HG03095 (cell line): ENCODE data around the gene GTPBP4.
"Not testable (repeated sequence)": the region's sequence is repeated elsewhere in the genome, so short reads cannot be mapped to it uniquely, and the experiment has no call there.

Experiments used
- ATAC-seq: cut with Tn5 transposase; IDR thresholded peaks from one replicate; pipeline ENCODE4 v1.9.1; 2021; ENCODE audit warnings: moderate library complexity; ENCODE audit not compliant: unreplicated experiment

The GTPBP4 gene

DNA sequence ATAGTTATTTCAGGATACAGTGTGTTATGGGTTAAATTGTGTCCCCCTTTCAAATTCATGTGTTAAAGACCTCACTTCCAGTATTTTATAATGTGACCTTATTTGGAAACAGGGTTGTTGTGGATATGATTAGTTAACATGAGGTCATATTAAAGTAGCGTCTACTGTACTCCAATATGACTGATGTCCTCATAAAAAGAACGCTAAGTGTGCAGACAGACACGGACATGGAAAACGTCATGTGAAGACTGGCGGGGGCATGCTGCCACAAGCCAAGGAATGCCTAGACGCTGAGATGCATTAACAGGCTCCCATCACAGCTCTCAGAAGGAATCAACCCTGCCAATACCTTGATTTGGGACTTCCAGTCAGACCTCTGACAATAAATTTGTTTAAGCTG lies 66.5 kb downstream of the GTPBP4 start:
- no peak for ATAC-seq

GRCh38 chr10:1056326-1057105 lies 68.3 kb downstream of the GTPBP4 start, which contains the start of gene WDR37:
Gene WDR37 (plus strand): TSS chr10:1056385. CDS start chr10:1072156, 15,771 bp downstream.
- peak; percentile 90 for ATAC-seq

DNA sequence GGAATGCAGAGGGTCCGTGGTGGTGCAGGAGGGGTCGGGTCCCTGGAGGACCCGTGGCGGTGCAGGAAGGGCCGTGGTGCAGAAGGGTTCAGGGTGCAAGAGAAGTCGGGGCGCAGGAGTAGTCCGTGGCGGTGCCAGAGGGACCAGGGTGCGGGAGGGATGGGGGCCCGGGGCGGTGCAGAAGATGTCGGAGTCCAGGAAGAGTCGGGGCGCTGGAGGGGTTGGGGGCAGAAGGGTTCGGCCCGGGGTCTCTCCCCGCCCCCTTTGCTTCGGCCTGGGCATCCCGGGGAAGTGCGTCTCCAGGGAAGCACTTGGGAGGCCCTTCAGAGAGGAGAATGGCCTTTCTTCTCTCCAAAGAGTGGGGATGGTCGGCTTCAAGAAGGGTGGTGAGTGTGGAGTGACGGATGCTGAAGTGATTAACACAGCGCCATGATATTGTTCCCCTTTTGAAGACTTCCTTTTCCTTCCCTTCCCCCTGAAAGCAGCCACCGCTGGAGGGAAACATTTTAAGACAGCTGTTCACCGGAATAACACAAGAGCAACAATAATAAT lies 68.9 kb downstream of the GTPBP4 start:
- ATAC-seq: no peak

DNA sequence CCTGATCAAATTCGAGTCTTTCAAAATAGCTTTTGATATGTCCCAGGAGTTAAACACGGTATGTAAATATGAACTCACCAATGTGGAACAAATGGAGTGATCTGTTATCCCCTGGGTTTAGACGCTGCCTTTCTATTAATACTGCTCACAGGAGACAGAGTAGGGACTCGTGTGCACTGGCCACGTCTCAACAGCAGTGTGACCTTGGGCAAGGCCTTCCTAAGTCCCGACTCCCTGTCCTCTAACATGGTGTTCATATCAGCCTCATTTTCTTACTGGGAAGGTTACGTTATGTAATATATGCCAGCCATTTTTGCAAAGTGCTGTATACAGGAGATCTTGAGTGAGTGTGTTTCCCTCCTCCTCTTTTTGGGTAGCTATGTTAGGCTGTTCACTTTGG lies 69.8 kb downstream of the GTPBP4 start:
- no peak for ATAC-seq

GRCh38 chr10:1059902-1060301 lies 71.7 kb downstream of the GTPBP4 start:
- no peak for ATAC-seq

- no peak for ATAC-seq
Measured at GRCh38 chr10:1061930-1062774, 73.9 kb downstream of the GTPBP4 start.

DNA sequence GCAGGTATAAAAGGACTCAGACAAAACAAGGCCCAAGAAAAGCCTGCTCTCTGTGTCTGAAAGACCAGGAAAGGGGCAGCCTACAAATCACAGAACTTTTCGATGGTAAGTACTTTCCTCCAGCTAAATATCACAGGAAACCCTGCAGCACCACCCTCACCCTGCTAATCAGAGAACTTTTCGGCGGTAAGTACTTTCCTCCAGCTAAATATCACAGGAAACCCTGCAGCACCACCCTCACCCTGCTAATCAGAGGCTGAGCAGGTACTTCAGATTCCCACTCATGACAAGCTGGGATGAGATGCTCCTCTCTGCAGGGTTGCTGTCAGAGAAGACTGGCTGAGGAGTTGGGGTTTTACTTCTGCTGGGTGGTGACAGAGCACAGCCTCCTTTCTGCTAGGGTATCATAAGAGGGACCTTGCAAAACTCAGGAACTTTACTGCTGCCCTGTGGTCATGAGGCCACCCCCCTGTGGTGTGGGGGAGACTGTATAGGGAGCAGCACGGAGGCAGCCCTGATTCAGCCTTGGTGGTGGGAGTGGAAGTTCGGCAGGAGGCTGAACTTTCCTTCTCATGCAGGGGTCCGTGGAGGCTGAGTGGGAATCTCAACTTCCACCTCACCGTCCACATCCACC lies 75.1 kb downstream of the GTPBP4 start:
- no peak for ATAC-seq

GRCh38 chr10:1064964-1065247 lies 76.7 kb downstream of the GTPBP4 start:
- no peak for ATAC-seq

DNA sequence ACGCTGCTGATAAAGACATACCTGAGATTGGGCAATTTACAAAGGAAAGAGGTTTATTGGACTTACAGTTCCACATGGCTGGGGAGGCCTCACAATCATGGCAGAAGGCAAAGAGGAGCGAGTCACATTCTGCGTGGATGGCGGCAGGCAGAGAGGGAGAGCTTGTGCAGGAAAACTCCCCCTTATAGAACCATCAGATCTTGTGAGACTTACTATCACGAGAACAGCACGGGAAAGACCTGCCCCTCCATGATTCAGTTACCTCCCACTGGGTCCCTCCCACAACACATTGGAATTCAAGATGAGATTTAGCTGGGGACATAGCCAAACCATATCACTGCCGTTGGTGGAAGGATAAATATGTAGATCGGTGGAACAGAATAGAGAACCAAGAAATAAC lies 78.5 kb downstream of the GTPBP4 start:
- ATAC-seq: not testable (repeated sequence)

GRCh38 chr10:1068380-1069361 lies 80.4 kb downstream of the GTPBP4 start:
- ATAC-seq: no peak
